Esophagus muscularis mucosa (tissue), 4 donors: ENCODE measurements around the gene ABI3BP. TPM values are rescaled to one million over a fixed set of nuclear protein-coding genes. Genes with fewer than 3 reads are reported as not detected.

Source experiments
- DNase-seq: peaks from one replicate; pipeline ENCODE4 v3.0.0-alpha.2; 2017; ENCODE audit errors: extremely low spot score
- H3K27ac ChIP-seq, 4 donors: fragments of 200-600 bp; sonication (generic); replicated peaks in 1 of 4; 1 replicate in 3 of 4; 2 replicates in 1 of 4; pipeline ENCODE4 v1.5.1; 2016 to 2019; ENCODE audit warnings: mild to moderate bottlenecking in 1 of 4
- H3K27me3 ChIP-seq, 4 donors: fragments of 200-600 bp; sonication (generic); one replicate each; pipeline versions ENCODE4 v1.5.1 to v1.6.0; 2016 to 2019
- H3K36me3 ChIP-seq, 4 donors: fragments of 200-600 bp; sonication (generic); one replicate each; pipeline ENCODE4 v1.5.1; 2016 to 2019
- H3K4me1 ChIP-seq, 4 donors: fragments of 200-600 bp; sonication (generic); one replicate each; pipeline ENCODE4 v1.5.1; 2016 to 2019
- H3K4me3 ChIP-seq, 4 donors: fragments of 200-600 bp; sonication (generic); 1 replicate in 2 of 4; 2 replicates in 2 of 4; pipeline ENCODE4 v1.5.1; 2016 to 2019; ENCODE audit warnings: mild to moderate bottlenecking in 4 of 4, moderate library complexity in 1 of 4
- H3K9me3 ChIP-seq, 4 donors: fragments of 200-600 bp; sonication (generic); 1 replicate in 3 of 4; 2 replicates in 1 of 4; pipeline ENCODE4 v1.5.1; 2016 to 2019
- CTCF ChIP-seq, 3 experiments: fragments of 200-600 bp in 2 of 3; fragments of 450-650 bp in 1 of 3; sonication (generic) in 2 of 3; IDR thresholded peaks; one replicate each; pipeline ENCODE4 v1.5.1; 2017 to 2019; ENCODE audit warnings: antibody characterized with exemption in 3 of 3, mild to moderate bottlenecking in 2 of 3, moderate library complexity in 1 of 3
- EP300 ChIP-seq: sonication (generic); formaldehyde crosslinking; IDR thresholded peaks from one replicate; pipeline ENCODE4 v1.6.1; 2017; ENCODE audit warnings: antibody characterized with exemption
- POLR2A ChIP-seq: fragments of 450-650 bp; IDR thresholded peaks from one replicate; pipeline ENCODE4 v1.6.1; 2017; ENCODE audit warnings: antibody characterized with exemption, moderate library complexity, mild to moderate bottlenecking, low read depth
- POLR2AphosphoS5 ChIP-seq, 2 donors: sonication (generic); formaldehyde crosslinking; IDR thresholded peaks; one replicate each; pipeline ENCODE4 v1.6.1; 2017; ENCODE audit warnings: antibody characterized with exemption in 2 of 2
- WGBS: methylation state at CpG from one replicate; pipeline ENCODE4 v1.1.5; 2018; 5-methylcytosine and 5-hydroxymethylcytosine counted together
- intact Hi-C: fragments of 100-400 bp; cut with DNase I; formaldehyde crosslinking; loops from one replicate; pipeline ENCODE4 v1.15.1; 2023
- total RNA-seq, 4 donors: library from RNA; depleted of rRNA; stranded (reverse); fragments of >200 nt; gene quantifications; one replicate each; pipeline versions ENCODE4 v1.1.0 to v1.2.1, GENCODE V29; 2016

Gene ABI3BP
- total RNA-seq, 4 donors from 2014 or later, result 25.7 to 67.3 (median 61.5) TPM

DNA sequence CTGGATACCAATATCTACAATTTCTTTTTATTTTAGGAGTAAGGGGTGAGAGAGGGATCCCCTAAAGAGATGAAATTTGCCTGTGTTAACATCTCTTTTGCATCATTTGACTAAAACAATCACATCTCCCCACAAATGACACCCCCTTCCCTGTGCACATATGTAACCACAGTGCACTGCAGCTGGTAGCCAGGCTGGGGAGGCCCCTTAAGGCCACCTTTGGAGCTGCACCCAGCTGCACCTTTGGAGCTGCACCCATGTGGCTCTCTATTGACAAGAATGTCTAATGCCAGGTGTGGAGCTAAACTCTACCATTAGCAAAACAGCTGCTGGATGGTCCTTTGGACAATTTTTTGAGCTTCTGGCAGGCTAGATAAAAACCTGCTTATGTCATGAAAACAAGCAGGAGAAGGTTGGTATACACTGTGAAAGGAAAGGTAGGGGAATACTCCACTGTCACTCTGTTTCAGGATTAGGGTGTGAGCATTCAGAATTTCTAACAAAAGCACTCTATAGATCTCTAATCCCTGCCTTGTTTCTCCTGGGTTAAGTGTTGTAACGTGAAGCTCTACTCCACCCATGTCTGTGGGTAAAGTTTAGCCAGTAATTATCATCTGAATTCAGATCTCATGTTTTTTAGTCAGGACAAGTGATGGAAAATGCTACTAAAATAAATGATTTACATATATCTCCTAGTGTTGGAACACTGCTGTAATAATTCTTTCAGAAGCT is 231.8 kb downstream of the ABI3BP start:
- Histone ChIP-seq H3K9me3 (no peaks in the 10 kb centered on the region), H3K4me3 (no peak overlapping the region), H3K27me3 (no peaks in the 10 kb centered on the region), H3K36me3 (no peaks in the 10 kb centered on the region), H3K4me1 (peaks cover 0 to 4% (median 3%) of the 10 kb centered on the region in 4 donors), H3K27ac (no peak overlapping the region)
- intact Hi-C loops, result no loop called here
- WGBS, result 89% methylated on average over 1 of the region's 1 CpG
- TF ChIP-seq POLR2AphosphoS5 (IDR thresholded peaks at IDR 0.05) (no peak), POLR2A (no peak), CTCF (IDR thresholded peaks at IDR 0.05) (peak in 1 of 3 experiments; percentile 3)
- DNase-seq, result no peak

DNA sequence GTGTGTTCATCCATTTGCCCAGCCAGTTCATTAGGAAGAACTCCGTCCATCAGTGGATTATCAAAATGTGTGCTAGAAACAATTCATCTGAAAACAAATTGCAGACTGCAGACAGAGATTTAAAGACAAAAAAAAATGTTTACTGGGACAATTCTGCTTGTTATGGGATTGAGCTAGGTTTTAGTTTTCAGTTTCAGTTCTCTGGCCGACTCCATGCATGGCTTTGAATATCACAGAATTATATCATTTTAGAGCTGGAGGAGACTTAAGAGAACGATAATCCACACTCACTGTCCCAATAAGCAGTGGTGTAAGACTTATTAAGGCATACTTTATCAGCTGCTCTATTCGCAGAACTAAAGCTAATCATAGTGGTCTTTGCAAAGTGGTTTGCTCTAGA is 232.8 kb downstream of the ABI3BP start:
- no peak for DNase-seq
- Histone ChIP-seq H3K27me3 (no peaks in the 10 kb centered on the region), H3K36me3 (peaks cover 0 to under 1% (median 0%) of the 10 kb centered on the region in 4 donors), H3K9me3 (no peaks in the 10 kb centered on the region), H3K27ac (no peak overlapping the region), H3K4me3 (no peak overlapping the region), H3K4me1 (peaks cover 0 to 13% (median 10%) of the 10 kb centered on the region in 4 donors)
- WGBS, result 58% methylated on average over 4 of the region's 4 CpGs
- intact Hi-C loops, result no loop called here
- TF ChIP-seq CTCF (IDR thresholded peaks at IDR 0.05) (no peak), POLR2A (no peak), POLR2AphosphoS5 (IDR thresholded peaks at IDR 0.05) (no peak), EP300 (no peak)

GRCh38 chr3:100759950-100760349 is 233.3 kb downstream of the ABI3BP start:
- Histone ChIP-seq H3K27me3 (no peaks in the 10 kb centered on the region), H3K9me3 (no peaks in the 10 kb centered on the region), H3K36me3 (peaks cover 0 to 4% (median 0%) of the 10 kb centered on the region in 4 donors), H3K4me3 (no peak overlapping the region), H3K4me1 (peaks cover 0 to 15% (median 13%) of the 10 kb centered on the region in 4 donors), H3K27ac (no peak overlapping the region)
- DNase-seq, result no peak
- intact Hi-C loops, result no loop called here
- TF ChIP-seq POLR2A (no peak), CTCF (IDR thresholded peaks at IDR 0.05) (no peak), EP300 (no peak), POLR2AphosphoS5 (IDR thresholded peaks at IDR 0.05) (no peak)

GRCh38 chr3:100759159-100759558 is 234.1 kb downstream of the ABI3BP start:
- H3K36me3 ChIP-seq, result peaks cover 0 to 5% (median 0%) of the 10 kb centered on the region in 4 donors
- TF ChIP-seq POLR2AphosphoS5 (IDR thresholded peaks at IDR 0.05), result no peak
- no peak for TF ChIP-seq POLR2A
- no peak for TF ChIP-seq EP300
- peaks cover 0 to 20% (median 17%) of the 10 kb centered on the region in 4 donors for H3K4me1 ChIP-seq
- no peak for DNase-seq
- H3K27me3 ChIP-seq, result no peaks in the 10 kb centered on the region
- no peak overlapping the region for H3K27ac ChIP-seq
- intact Hi-C loops, result no loop called here
- 71% methylated on average over 3 of the region's 3 CpGs for WGBS
- no peaks in the 10 kb centered on the region for H3K9me3 ChIP-seq
- no peak overlapping the region for H3K4me3 ChIP-seq

DNA sequence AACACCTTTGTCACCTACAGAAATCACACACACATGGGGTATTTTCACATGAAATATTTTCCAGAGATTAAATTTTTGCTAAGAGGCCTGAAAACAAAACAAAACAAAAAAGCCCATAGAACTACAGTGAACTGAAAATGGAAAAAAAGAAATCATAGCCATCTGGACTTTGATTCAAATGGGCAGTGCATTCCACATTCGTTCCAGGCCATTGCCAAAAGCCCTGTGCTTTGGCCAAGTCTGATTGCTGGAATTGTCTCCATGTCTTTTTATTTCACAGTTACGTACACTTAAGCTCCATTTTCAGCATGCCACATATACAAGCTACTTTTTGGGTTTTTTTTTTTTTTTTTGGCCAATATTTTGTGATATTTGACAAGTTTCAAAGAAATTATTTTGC is 236.8 kb downstream of the ABI3BP start:
- intact Hi-C loops, result no loop called here
- WGBS, result 33% methylated on average over 2 of the region's 2 CpGs
- Histone ChIP-seq H3K36me3 (peaks cover 0 to 29% (median 13%) of the 10 kb centered on the region in 4 donors), H3K4me3 (no peak overlapping the region), H3K4me1 (peaks cover 0 to 27% (median 21%) of the 10 kb centered on the region in 4 donors), H3K27ac (peak overlapping the region in 2 of 4 donors; percentile 5 to 22), H3K9me3 (no peaks in the 10 kb centered on the region), H3K27me3 (no peaks in the 10 kb centered on the region)
- DNase-seq, result no peak
- no peak for TF ChIP-seq CTCF (IDR thresholded peaks at IDR 0.05)
- TF ChIP-seq EP300, result no peak
- TF ChIP-seq POLR2AphosphoS5 (IDR thresholded peaks at IDR 0.05), result no peak
- TF ChIP-seq POLR2A, result no peak
